ENCODE data around the gene PRKCH.
A peak's percentile ranks its signal among the peaks of the same experiment; 100 is the strongest.

Gene PRKCH

GRCh38 chr14:61536661-61537562, 215.5 kb downstream of the PRKCH start:
- DNase-seq: no peak

- peak; percentile 12 to 40 for DNase-seq
Measured at GRCh38 chr14:61537563-61538463, 216.4 kb downstream of the PRKCH start.

- DNase-seq: no peak
Measured at GRCh38 chr14:61538464-61539022, 217.2 kb downstream of the PRKCH start.

GRCh38 chr14:61539631-61540030, 218.3 kb downstream of the PRKCH start:
- no peak for DNase-seq

GRCh38 chr14:61540931-61541330, 219.6 kb downstream of the PRKCH start:
- no peak for DNase-seq

GRCh38 chr14:61542848-61543790, 221.7 kb downstream of the PRKCH start:
- DNase-seq: no peak

- no peak for DNase-seq
Measured at GRCh38 chr14:61543946-61544345, 222.6 kb downstream of the PRKCH start.

GRCh38 chr14:61544448-61545330, 223.3 kb downstream of the PRKCH start:
- DNase-seq: no peak

- no peak for DNase-seq
Measured at GRCh38 chr14:61545726-61546455, 224.5 kb downstream of the PRKCH start.

- no peak for DNase-seq
Measured at GRCh38 chr14:61547186-61548069, 226.0 kb downstream of the PRKCH start.

- DNase-seq: no peak
Measured at GRCh38 chr14:61549425-61549824, 228.0 kb downstream of the PRKCH start.

- DNase-seq: no peak
Measured at GRCh38 chr14:61551384-61551783, 230.0 kb downstream of the PRKCH start.

- no peak for DNase-seq
Measured at GRCh38 chr14:61552241-61552640, 230.9 kb downstream of the PRKCH start.

- DNase-seq: no peak
Measured at GRCh38 chr14:61553730-61554641, 232.6 kb downstream of the PRKCH start.

GRCh38 chr14:61555056-61555838, 233.9 kb downstream of the PRKCH start:
- DNase-seq: no peak

GRCh38 chr14:61556455-61556854, 235.1 kb downstream of the PRKCH start:
- no peak for DNase-seq

- DNase-seq: no peak
Measured at GRCh38 chr14:61557262-61557661, 235.9 kb downstream of the PRKCH start.
